Esophagus squamous epithelium (tissue), 4 donors: ENCODE data around the gene THEM5.

Experiments
- CTCF ChIP-seq, 6 experiments: fragments of 450-650 bp in 4 of 6; fragments of 200-600 bp in 2 of 6; sonication (generic) in 2 of 6; IDR thresholded peaks; one replicate each; pipeline ENCODE4 v1.5.1; 2016 to 2019; ENCODE audit warnings: antibody characterized with exemption in 6 of 6, mild to moderate bottlenecking in 4 of 6, moderate library complexity in 4 of 6
- POLR2A ChIP-seq, 4 donors: fragments of 450-650 bp; IDR thresholded peaks; one replicate each; pipeline ENCODE4 v1.6.1; 2017; ENCODE audit warnings: antibody characterized with exemption in 4 of 4, mild to moderate bottlenecking in 4 of 4, moderate library complexity in 3 of 4

GRCh38 chr1:151813271-151813977 is 40.1 kb downstream of the THEM5 start:
- TF ChIP-seq POLR2A (IDR thresholded peaks at IDR 0.05) = no peak
- TF ChIP-seq CTCF (IDR thresholded peaks at IDR 0.05) = no peak
